Heart right ventricle (tissue), 16 donors: ENCODE data around the gene TSACC. TPM values are rescaled to one million over a fixed set of nuclear protein-coding genes. Genes with fewer than 3 reads are reported as not detected.
A peak's percentile ranks its signal among the peaks of the same experiment; 100 is the strongest.

Experiments
- ATAC-seq, 8 donors: fragments of 200-7000 bp; cut with Tn5 transposase; one replicate each; pipeline ENCODE4 v1.9.1; 2020; ENCODE audit warnings: mild to moderate bottlenecking in 8 of 8, moderate library complexity in 8 of 8, moderate number of reproducible peaks in 1 of 8
- DNase-seq, 2 donors: peaks; one replicate each; pipeline ENCODE4 v3.0.0-alpha.2; 2020
- H3K27ac ChIP-seq, 10 donors: fragments of 200-600 bp; sonication (generic) in 2 of 10; one replicate each; pipeline versions ENCODE4 v1.5.0 to v1.8.0; 2020 to 2022; ENCODE audit warnings: mild to moderate bottlenecking in 3 of 10
- H3K27me3 ChIP-seq, 7 donors: fragments of 200-600 bp; one replicate each; pipeline ENCODE4 v1.8.0; 2021 to 2022; ENCODE audit warnings: mild to moderate bottlenecking in 2 of 7
- H3K36me3 ChIP-seq, 9 donors: fragments of 200-600 bp; sonication (generic) in 1 of 9; one replicate each; pipeline versions ENCODE4 v1.5.0 to v1.8.0; 2020 to 2022; ENCODE audit warnings: mild to moderate bottlenecking in 2 of 9
- H3K4me1 ChIP-seq, 9 donors: fragments of 200-600 bp; sonication (generic) in 1 of 9; one replicate each; pipeline versions ENCODE4 v1.5.0 to v1.8.0; 2020 to 2022; ENCODE audit warnings: mild to moderate bottlenecking in 4 of 9
- H3K4me3 ChIP-seq, 10 donors: fragments of 200-600 bp; sonication (generic) in 2 of 10; one replicate each; pipeline versions ENCODE4 v1.5.0 to v1.8.0; 2020 to 2022; ENCODE audit warnings: mild to moderate bottlenecking in 7 of 10, moderate library complexity in 2 of 10
- H3K9me3 ChIP-seq, 11 donors: fragments of 200-600 bp in 10 of 11; sonication (generic) in 2 of 11; one replicate each; pipeline versions ENCODE4 v1.5.0 to v1.8.0; 2013 to 2022; ENCODE audit warnings: mild to moderate bottlenecking in 2 of 11, control low read depth in 1 of 11, moderate library complexity in 1 of 11
- CTCF ChIP-seq, 9 donors: fragments of 200-600 bp; sonication (generic) in 2 of 9; IDR thresholded peaks; one replicate each; pipeline versions ENCODE4 v1.5.0 to v1.8.0; 2021 to 2022; ENCODE audit warnings: antibody characterized with exemption in 9 of 9, mild to moderate bottlenecking in 5 of 9, moderate library complexity in 1 of 9
- WGBS, 2 donors: extraction: QIAGEN DNeasy Blood & Tissue Kit; methylation state at CpG; one replicate each; pipeline ENCODE4 v1.1.7; 2013; ENCODE audit warnings: inconsistent platforms in 1 of 2; 5-methylcytosine and 5-hydroxymethylcytosine counted together
- intact Hi-C, 10 donors: fragments of 100-400 bp; cut with DNase I; formaldehyde crosslinking; loops; one replicate each; pipeline versions ENCODE4 v1.11.1 to v1.14.2; 2022
- long read RNA-seq, 3 donors: library from polyadenylated mRNA; unstranded; transcript quantifications; one replicate each; pipeline ENCODE4 v2.0.0, GENCODE V29; 2020 to 2021
- polyA plus RNA-seq, 2 donors: library from polyadenylated mRNA; stranded (reverse); fragments of 200-250 nt; gene quantifications; one replicate each; pipeline ENCODE4 v1.2.3, GENCODE V29; 2013
- total RNA-seq, 10 donors: library from RNA; stranded (reverse); fragmentation: NEBNext Ultra II Directional in 3 of 10; extraction: Animal tissue kit (Norgen Biotek cat#: 25700) in 3 of 10; gene quantifications; one replicate each; pipeline versions ENCODE4 v1.2.1 to v1.2.4, GENCODE V29; 2021 to 2023
- donor health status: Arrhythmogenic right ventricular cardiomyopathy.
- donor health status: ischemic (EF 13 %, LVEDD 7.1; RV severe dilation, severe dysfunction).
- donor health status: healthy with polysubstance abuse.
- donor health status: DM: no; HTN: yes; CAD: no.
- donor health status: DM: no; HTN: no; CAD: no.
- donor health status: ischemic (EF 25% LVEDD 6.9; RV normal size, moderate dysfunction).
- donor health status: ischemic (EF 25% LVEDD 5.7; RV mildly dilated, moderate dysfunction).
- donor health status: healthy.
- donor health status: DM: yes; HTN: yes; CAD: no.
- donor health status: Ischemic cardiomyopathy.
- donor health status: ischemic (EF 35%, LVEDD 5.7; RV mildly dilated, moderate dysfunction).
- donor health status: nonischemic (EF 11% LVEDD 7.7; RV severe dilation, severe dysfunction).
- donor health status: DM: yes; HTN: yes; CAD: no.
- donor health status: PGD.
- donor health status: ischemic (EF 29% LVEDD 5.4; RV normal size, mild dysfunction).
- donor health status: nonischemic (EF 23%, LVEDD 6.1; RV moderate dilation, normal function).

TSACC gene
- total RNA-seq: under 1 TPM in 3 of 10 donors, not detected in 7; 0.64 to 0.79 (median 0.66) TPM
- not detected for polyA plus RNA-seq
- long read RNA-seq, donor 1: 0 reads
- long read RNA-seq, donor 2, partial matches to known transcripts: 0 of 1 reads
- long read RNA-seq, donor 2, other reads (novel, unspliced or antisense): 1 of 1 reads
- long read RNA-seq, donor 3, partial matches to known transcripts: 0 of 1 reads
- long read RNA-seq, donor 3, other reads (novel, unspliced or antisense): 1 of 1 reads

- DNase-seq (peak; percentile 100), ATAC-seq (peak; percentile 97 to 99 (median 97))
- 0% methylated on average over 47 of the region's 47 CpGs for WGBS, 2 donors
- Histone ChIP-seq H3K4me3 (peak within 1 kb of the TSS; percentile 63 to 99 (median 86)), H3K27me3 (no peaks in the 10 kb centered on the region), H3K27ac (peak within 1 kb of the TSS; percentile 47 to 93 (median 82)), H3K4me1 (peaks cover 8 to 25% (median 20%) of the 10 kb centered on the region in 9 donors), H3K36me3 (peaks cover 0 to 31% (median 18%) of the 10 kb centered on the region in 9 donors), H3K9me3 (no peaks in the 10 kb centered on the region)
- intact Hi-C loops: no loop called here
- no peak for TF ChIP-seq CTCF (IDR thresholded peaks at IDR 0.05)
Observed at GRCh38 chr1:156338180-156338976, at the start of gene TSACC, which contains the start of gene CCT3. Gene TSACC (plus strand): TSS chr1:156338526. CDS start chr1:156339758, 1,232 bp downstream. Gene CCT3 (minus strand): TSS chr1:156338292. CDS start chr1:156338184, 108 bp downstream.

- Histone ChIP-seq H3K9me3 (no peaks in the 10 kb centered on the region), H3K4me1 (peaks cover 3 to 28% (median 17%) of the 10 kb centered on the region in 9 donors), H3K4me3 (no peak overlapping the region), H3K27me3 (no peaks in the 10 kb centered on the region), H3K27ac (no peak overlapping the region), H3K36me3 (peaks cover 0 to 42% (median 5%) of the 10 kb centered on the region in 9 donors)
- ATAC-seq (no peak), DNase-seq (no peak)
- TF ChIP-seq CTCF (IDR thresholded peaks at IDR 0.05): no peak
- intact Hi-C loops: no loop called here
Observed at GRCh38 chr1:156289857-156290256, 48.5 kb upstream of the TSACC start.

GRCh38 chr1:156291226-156292061 lies 46.9 kb upstream of the TSACC start:
- Histone ChIP-seq H3K27me3 (no peaks in the 10 kb centered on the region), H3K4me1 (peaks cover 5 to 39% (median 27%) of the 10 kb centered on the region in 9 donors), H3K9me3 (no peaks in the 10 kb centered on the region), H3K36me3 (peaks cover 0 to 37% (median 5%) of the 10 kb centered on the region in 9 donors), H3K27ac (peak overlapping the region in 9 of 10 donors; percentile 54 to 83 (median 78)), H3K4me3 (peak overlapping the region in 9 of 10 donors; percentile 29 to 59 (median 56))
- peak; percentile 93 to 97 (median 94) for ATAC-seq
- DNase-seq: peak; percentile 87 to 90
- WGBS, 2 donors: 11 to 14% methylated on average over 37 of the region's 37 CpGs
- TF ChIP-seq CTCF (IDR thresholded peaks at IDR 0.05): no peak
- intact Hi-C loops: no loop called here

GRCh38 chr1:156293098-156293434 lies 45.3 kb upstream of the TSACC start:
- intact Hi-C loops: no loop called here
- no peak for ATAC-seq
- TF ChIP-seq CTCF (IDR thresholded peaks at IDR 0.05): no peak
- H3K4me1 ChIP-seq: peaks cover 5 to 39% (median 27%) of the 10 kb centered on the region in 9 donors
- H3K9me3 ChIP-seq: no peaks in the 10 kb centered on the region
- whole genome bisulfite sequencing, 2 donors: 89 to 93% methylated on average over 8 of the region's 8 CpGs
- no peak overlapping the region for H3K4me3 ChIP-seq
- DNase-seq: no peak
- no peaks in the 10 kb centered on the region for H3K27me3 ChIP-seq
- H3K36me3 ChIP-seq: peaks cover 0 to 34% (median 5%) of the 10 kb centered on the region in 9 donors
- no peak overlapping the region for H3K27ac ChIP-seq
